ENCODE data around the gene SHISA6.

GRCh38 chr17:11589716-11590115 lies 348.7 kb downstream of the SHISA6 start:
- no peak for TF ChIP-seq SIN3A (IDR thresholded peaks at IDR 0.05; ENCODE audit: borderline replicate concordance, insufficient read depth, low read length)
- TF ChIP-seq TAF1 (IDR thresholded peaks at IDR 0.05; ENCODE audit: borderline replicate concordance, insufficient read depth, low read length): no peak
- TF ChIP-seq FOXP2 (optimal IDR thresholded peaks at IDR 0.05; ENCODE audit: borderline replicate concordance, extremely low read depth, extremely low read length, insufficient read depth): no peak
- no peak for TF ChIP-seq REST (IDR thresholded peaks at IDR 0.05; ENCODE audit: insufficient read depth in 1 of 2, low read depth in 2 of 2, low read length in 2 of 2)

Data from PFSK-1 (cell line).